Neutrophil (primary cell): ENCODE results near the gene SPC25.

Experiments
- H3K27ac ChIP-seq: fragments of 200-600 bp; sonication (generic); 2 replicates; pipeline ENCODE4 v1.5.1; 2016; ENCODE audit warnings: mild to moderate bottlenecking, moderate library complexity
- H3K27me3 ChIP-seq: fragments of 200-600 bp; sonication (generic); 2 replicates; pipeline ENCODE4 v1.6.0; 2016; ENCODE audit warnings: mild to moderate bottlenecking
- H3K36me3 ChIP-seq: fragments of 200-600 bp; sonication (generic); 2 replicates; pipeline ENCODE4 v1.5.1; 2017
- H3K4me1 ChIP-seq, 2 experiments: fragments of 200-600 bp in 1 of 2; sonication (generic) in 1 of 2; 1 replicate in 1 of 2; 2 replicates in 1 of 2; pipeline versions ENCODE4 v1.5.1 to v1.6.1; 2013 to 2016; ENCODE audit warnings: low read depth in 1 of 2, low read length in 1 of 2, mild to moderate bottlenecking in 1 of 2, moderate library complexity in 1 of 2; ENCODE audit not compliant: control insufficient read depth in 1 of 2, insufficient read depth in 1 of 2
- H3K4me3 ChIP-seq, 2 experiments: fragments of 200-600 bp in 1 of 2; sonication (generic) in 1 of 2; 1 replicate in 1 of 2; 2 replicates in 1 of 2; pipeline ENCODE4 v1.5.1; 2013 to 2016; ENCODE audit warnings: low read depth in 1 of 2, low read length in 1 of 2, mild to moderate bottlenecking in 1 of 2, moderate library complexity in 1 of 2
- H3K9me3 ChIP-seq: fragments of 200-600 bp; sonication (generic); 2 replicates; pipeline ENCODE4 v1.5.1; 2016
- CTCF ChIP-seq: fragments of 200-600 bp; sonication (generic); IDR thresholded peaks from 2 replicates; pipeline ENCODE4 v1.5.1; 2016; ENCODE audit warnings: antibody characterized with exemption

SPC25 gene

GRCh38 chr2:168916331-168916675 lies 26.1 kb upstream of the SPC25 start:
- Histone ChIP-seq H3K27ac (no peak overlapping the region), H3K4me3 (no peak overlapping the region), H3K9me3 (no peaks in the 10 kb centered on the region), H3K4me1 (peaks cover 4 to 8% of the 10 kb centered on the region in 2 experiments), H3K36me3 (no peaks in the 10 kb centered on the region), H3K27me3 (peaks cover 28% of the 10 kb centered on the region)
- no peak for TF ChIP-seq CTCF

GRCh38 chr2:168915441-168916330 lies 25.5 kb upstream of the SPC25 start:
- H3K36me3 ChIP-seq, result no peaks in the 10 kb centered on the region
- H3K9me3 ChIP-seq, result no peaks in the 10 kb centered on the region
- peaks cover 34% of the 10 kb centered on the region for H3K27me3 ChIP-seq
- no peak for TF ChIP-seq CTCF
- H3K4me1 ChIP-seq, result peaks cover 4 to 8% of the 10 kb centered on the region in 2 experiments
- no peak overlapping the region for H3K27ac ChIP-seq
- no peak overlapping the region for H3K4me3 ChIP-seq

DNA sequence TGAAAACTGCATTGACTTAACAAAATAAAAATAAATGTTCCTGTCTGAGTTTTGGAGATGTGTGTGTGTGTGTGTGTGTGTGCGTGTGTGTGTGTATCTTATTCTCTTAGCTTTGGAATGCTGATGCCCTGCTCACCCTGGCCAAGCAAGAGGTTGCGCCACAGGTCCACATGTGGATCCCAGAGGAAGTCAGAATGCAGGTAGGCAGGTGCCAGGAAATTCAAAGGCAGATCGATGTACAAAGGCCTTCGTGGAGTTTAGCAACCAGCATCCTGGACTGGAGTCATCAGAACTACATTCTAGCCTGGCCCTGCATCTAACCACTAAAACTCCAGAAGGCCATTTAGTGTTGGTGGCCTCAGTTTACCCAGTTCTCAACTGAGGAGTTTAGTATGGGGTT lies 23.3 kb upstream of the SPC25 start:
- H3K27me3 ChIP-seq, result peaks cover 42% of the 10 kb centered on the region
- H3K27ac ChIP-seq, result no peak overlapping the region
- no peaks in the 10 kb centered on the region for H3K36me3 ChIP-seq
- H3K4me1 ChIP-seq, result peaks cover 4 to 8% of the 10 kb centered on the region in 2 experiments
- H3K9me3 ChIP-seq, result no peaks in the 10 kb centered on the region
- H3K4me3 ChIP-seq, result no peak overlapping the region
- no peak for TF ChIP-seq CTCF

GRCh38 chr2:168912901-168913369 lies 22.7 kb upstream of the SPC25 start:
- TF ChIP-seq CTCF, result no peak

GRCh38 chr2:168912466-168912865 lies 22.2 kb upstream of the SPC25 start:
- Histone ChIP-seq H3K36me3 (no peaks in the 10 kb centered on the region), H3K9me3 (no peaks in the 10 kb centered on the region), H3K4me3 (no peak overlapping the region), H3K4me1 (peaks cover 4 to 8% of the 10 kb centered on the region in 2 experiments), H3K27me3 (peaks cover 42% of the 10 kb centered on the region), H3K27ac (no peak overlapping the region)
- no peak for TF ChIP-seq CTCF

More at GRCh38 chr2:168912901-168913369, 22.7 kb upstream of the SPC25 start:
- Histone ChIP-seq H3K4me1 (peaks cover 4 to 8% of the 10 kb centered on the region in 2 experiments), H3K9me3 (no peaks in the 10 kb centered on the region), H3K27me3 (peaks cover 42% of the 10 kb centered on the region), H3K27ac (no peak overlapping the region), H3K4me3 (no peak overlapping the region), H3K36me3 (no peaks in the 10 kb centered on the region)
